ENCODE measurements around the gene ITPRIP.

The ITPRIP gene

DNA sequence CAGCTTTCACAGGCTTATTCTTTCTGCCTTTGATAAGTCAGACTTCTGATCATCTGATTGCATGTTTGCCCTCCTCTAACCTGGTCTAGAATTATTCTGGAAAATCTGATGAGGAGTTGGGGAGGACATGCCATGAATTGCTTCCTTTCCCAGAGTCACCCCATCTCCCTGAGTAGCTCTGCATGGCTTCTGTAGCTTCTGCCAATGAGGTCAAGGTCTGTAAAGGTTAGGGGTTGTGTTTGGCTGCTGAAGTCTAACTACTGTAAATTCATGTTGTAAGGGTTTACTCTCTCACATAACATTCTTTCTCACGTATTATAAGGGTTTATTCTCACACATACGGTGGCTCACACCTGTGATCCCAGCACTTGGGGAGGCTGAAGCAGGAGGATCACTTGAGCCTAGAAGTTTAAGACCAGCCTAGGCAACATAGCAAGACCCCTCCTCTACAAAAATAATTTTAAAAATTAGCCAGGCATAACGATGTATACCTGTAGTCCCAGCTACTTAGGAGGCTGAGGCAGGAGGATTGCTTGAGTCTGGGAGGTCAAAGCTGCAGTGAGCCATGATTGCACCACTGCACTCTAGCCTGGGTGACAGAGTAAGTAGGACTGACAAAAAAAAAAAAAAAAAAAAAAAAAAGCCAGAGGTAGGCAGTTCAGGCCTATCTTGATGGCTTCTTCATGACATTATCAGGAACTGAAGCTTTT lies 58.6 kb downstream of the ITPRIP start:
- no peak for DNase-seq (ENCODE audit: low read depth)

DNA sequence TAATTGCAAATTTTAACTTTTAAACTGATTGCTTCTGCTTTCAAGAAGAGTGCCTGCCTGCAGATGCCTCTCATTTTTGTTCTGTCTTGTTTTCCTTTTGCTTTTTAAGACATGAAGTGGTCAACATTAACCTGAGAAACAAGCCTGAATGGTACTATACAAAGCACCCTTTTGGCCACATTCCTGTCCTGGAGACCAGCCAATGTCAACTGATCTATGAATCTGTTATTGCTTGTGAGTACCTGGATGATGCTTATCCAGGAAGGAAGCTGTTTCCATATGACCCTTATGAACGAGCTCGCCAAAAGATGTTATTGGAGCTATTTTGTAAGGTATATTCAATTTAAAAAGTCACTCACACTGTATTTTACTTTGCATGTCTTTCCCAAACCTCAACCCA lies 60.5 kb downstream of the ITPRIP start:
- no peak for DNase-seq (ENCODE audit: low read depth)

GRCh38 chr10:104276192-104276591 lies 62.1 kb downstream of the ITPRIP start:
- no peak for DNase-seq (ENCODE audit: low read depth)

GRCh38 chr10:104274762-104275721 lies 63.2 kb downstream of the ITPRIP start:
- DNase-seq (ENCODE audit: low read depth): no peak

- no peak for DNase-seq (ENCODE audit: low read depth)
Observed at GRCh38 chr10:104273899-104274575, 64.2 kb downstream of the ITPRIP start.

GRCh38 chr10:104273286-104273685 lies 65.0 kb downstream of the ITPRIP start:
- no peak for DNase-seq (ENCODE audit: low read depth)

- peak; percentile 55 for DNase-seq (ENCODE audit: low read depth)
Observed at GRCh38 chr10:104268713-104269645, 69.3 kb downstream of the ITPRIP start, which contains the start of gene GSTO2. GSTO2 (plus strand) TSS chr10:104269184; CDS start chr10:104274916, 5,732 bp downstream.

- no peak for DNase-seq (ENCODE audit: low read depth)
Observed at GRCh38 chr10:104268405-104268712, 69.9 kb downstream of the ITPRIP start.

DNA sequence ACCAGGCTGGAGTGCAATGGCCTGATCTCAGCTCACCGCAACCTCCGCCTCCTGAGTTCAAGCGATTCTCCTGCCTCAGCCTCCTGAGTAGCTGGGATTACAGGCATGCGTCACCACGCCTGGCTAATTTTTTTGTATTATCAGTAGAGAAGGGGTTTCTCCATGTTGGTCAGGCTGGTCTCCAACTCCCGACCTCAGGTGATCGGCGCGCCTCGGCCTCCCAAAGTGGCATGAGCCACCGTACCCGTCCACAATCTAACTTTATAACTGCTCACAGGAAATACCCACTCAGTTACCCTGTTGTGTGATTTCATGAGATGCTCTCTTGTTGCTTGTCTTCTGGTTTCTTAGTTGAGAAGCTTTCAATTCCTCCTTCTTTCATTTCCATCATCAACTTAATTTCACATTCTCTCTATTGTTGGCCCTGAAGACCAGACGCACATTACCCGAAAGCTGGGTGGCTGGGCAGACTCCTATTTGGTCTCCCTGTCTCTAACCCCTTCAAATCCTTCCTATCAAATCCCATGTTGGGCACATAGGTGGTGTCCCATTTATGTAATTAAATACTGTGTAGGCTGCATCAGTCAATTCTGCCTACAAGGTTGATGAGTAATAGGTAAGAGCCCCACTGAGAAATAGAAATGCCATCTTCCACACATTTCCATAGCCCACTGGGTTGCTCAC lies 70.4 kb downstream of the ITPRIP start:
- DNase-seq (ENCODE audit: low read depth): no peak

DNA sequence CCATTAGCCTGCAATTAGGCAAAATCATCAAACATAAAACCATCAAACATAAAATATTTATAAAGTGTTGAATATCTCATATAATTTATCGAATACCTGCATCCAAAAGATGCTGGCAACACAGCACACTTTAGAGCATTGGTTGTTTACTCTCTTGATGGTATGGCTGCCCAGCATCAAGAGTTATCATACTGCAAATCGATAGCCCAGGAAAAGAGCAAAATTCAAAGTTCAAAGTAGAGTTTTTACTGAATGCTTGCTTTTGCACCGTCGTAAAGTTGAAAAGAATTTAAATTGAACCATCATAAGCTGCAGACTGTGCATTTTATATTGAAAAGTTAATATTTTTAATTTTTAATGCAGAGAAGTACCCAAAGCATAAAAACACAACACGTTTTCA lies 73.5 kb downstream of the ITPRIP start:
- DNase-seq (ENCODE audit: low read depth): no peak

GRCh38 chr10:104262055-104262454 lies 76.2 kb downstream of the ITPRIP start:
- DNase-seq (ENCODE audit: low read depth): no peak

DNA sequence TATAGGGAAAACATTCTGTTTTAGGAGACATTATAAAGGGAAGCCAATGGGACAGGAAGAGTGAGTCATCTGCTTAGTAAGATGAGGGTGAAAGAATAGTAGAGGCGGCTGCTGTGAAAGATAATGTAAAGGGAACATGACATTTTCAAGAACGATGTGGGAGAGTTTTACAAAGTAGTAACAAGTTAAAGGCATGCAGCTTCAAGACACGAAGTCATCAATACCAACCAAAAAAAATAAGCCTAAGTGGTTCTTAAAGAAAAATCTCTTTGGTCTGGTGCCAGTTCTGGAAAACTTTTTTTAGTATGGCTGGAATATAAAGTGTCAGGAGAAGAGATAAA lies 77.5 kb downstream of the ITPRIP start:
- no peak for DNase-seq (ENCODE audit: low read depth)

DNA sequence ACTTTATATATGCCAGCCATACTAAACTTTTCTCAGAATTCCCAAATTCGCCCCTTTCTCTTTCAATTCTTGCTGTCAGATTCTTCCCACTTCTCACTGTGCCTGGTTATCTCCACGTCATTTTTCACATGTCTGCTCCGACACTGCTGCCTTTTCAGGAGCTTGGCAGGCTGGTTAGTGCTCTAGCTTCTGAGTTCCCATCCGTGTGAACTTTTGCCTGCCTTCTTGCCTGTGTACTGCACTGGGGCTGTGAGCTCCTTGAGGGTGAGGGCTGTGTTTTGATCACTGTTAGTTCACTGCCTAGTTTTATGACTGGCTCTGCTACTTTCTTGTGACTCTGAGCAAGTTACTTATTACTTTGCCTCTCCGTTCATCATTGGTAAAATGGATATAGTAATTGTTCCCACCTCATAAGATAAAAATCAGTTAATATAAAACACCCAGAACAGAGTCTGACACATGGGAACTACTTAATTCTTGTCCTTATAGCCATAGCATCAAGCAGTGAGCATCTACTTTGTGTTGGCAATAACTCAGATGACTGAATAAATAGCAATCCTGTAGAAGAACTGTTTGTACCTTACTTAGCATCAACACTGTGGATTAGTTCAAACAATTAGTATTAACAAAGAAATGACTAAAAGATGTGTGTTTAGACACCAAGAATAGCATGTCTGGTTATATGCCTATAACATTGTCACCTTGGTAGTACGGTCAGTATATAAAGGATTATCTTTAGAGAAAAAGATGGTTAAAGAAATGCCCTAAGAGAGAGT lies 78.1 kb downstream of the ITPRIP start:
- DNase-seq (ENCODE audit: low read depth): no peak
